GM23248 (cell line): ENCODE measurements around the gene MAN1B1.

Source experiments
- EZH2 ChIP-seq: fragments of 200-600 bp; sonication (generic); IDR thresholded peaks from 2 replicates; pipeline ENCODE4 v1.6.1; 2018; ENCODE audit warnings: antibody characterized with exemption, mild to moderate bottlenecking; ENCODE audit not compliant: insufficient read depth, poor library complexity, severe bottlenecking
- EZH2phosphoT487 ChIP-seq: fragments of 200-600 bp; sonication (generic); IDR thresholded peaks from 2 replicates; pipeline ENCODE4 v1.6.1; 2018; ENCODE audit warnings: antibody characterized with exemption, moderate library complexity, mild to moderate bottlenecking, low read depth; ENCODE audit not compliant: insufficient read depth

DNA sequence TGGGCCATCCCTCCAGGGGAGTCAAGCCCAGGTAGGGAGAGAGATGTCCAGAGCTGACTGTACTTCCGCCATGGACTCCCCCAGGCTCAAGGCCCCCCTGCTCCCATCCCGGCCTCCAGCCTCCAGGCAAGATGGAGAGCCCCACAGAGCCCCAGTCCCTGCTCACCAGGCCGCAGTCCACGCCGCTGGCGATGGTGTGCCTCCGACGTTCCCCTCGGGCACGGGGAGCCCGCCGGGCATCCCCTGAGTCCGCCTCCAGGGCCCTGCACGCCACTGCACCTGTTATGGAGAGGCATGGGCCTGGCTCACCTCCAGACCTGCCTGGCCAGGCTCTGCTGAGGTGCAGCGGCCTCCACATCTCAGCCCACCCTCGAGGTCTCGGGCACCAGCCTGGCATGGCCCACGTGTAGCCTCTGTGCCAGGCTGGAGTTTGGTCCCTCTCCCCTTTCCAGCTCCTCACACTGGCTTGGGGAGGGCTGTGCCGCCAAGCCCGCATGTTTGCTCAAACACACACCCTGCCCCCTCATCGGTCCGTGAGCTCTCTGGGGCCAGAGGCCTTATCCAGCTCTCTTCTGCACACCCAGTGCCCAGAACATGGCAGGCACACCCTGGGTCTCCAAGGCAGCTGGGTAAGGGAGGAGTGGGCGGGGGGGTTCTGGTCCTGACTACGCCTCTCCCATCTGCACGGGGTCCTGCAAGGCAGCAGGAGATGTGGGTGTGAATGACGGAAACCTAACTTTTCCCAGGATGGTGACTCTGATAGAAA is 20.5 kb upstream of the MAN1B1 start:
- TF ChIP-seq EZH2 (no peak), EZH2phosphoT487 (no peak)
